Mucosa of rectum (tissue), 2 donors: ENCODE results near the gene SLC4A2.

Experiments
- H3K27ac ChIP-seq, 2 donors: one replicate each; pipeline ENCODE4 v1.7.0; 2013; ENCODE audit warnings: inconsistent platforms in 2 of 2, low read depth in 2 of 2, low read length in 2 of 2
- H3K27me3 ChIP-seq, 2 donors: one replicate each; pipeline ENCODE4 v1.7.0; 2013; ENCODE audit warnings: low read length in 2 of 2; ENCODE audit not compliant: control insufficient read depth in 2 of 2, insufficient read depth in 2 of 2
- H3K36me3 ChIP-seq, 2 donors: one replicate each; pipeline ENCODE4 v1.7.0; 2013; ENCODE audit warnings: low read length in 2 of 2; ENCODE audit not compliant: control insufficient read depth in 2 of 2, insufficient read depth in 2 of 2
- H3K4me1 ChIP-seq, 2 donors: one replicate each; pipeline ENCODE4 v1.7.0; 2013; ENCODE audit warnings: low read length in 2 of 2, mild to moderate bottlenecking in 1 of 2; ENCODE audit not compliant: control insufficient read depth in 2 of 2, insufficient read depth in 2 of 2
- H3K4me3 ChIP-seq, 2 donors: one replicate each; pipeline ENCODE4 v1.7.0; 2013; ENCODE audit warnings: low read length in 2 of 2
- H3K9ac ChIP-seq, 2 donors: one replicate each; pipeline ENCODE4 v1.7.0; 2013; ENCODE audit warnings: low read length in 2 of 2, low read depth in 1 of 2, mild to moderate bottlenecking in 1 of 2
- H3K9me3 ChIP-seq, 2 donors: one replicate each; pipeline ENCODE4 v1.7.0; 2013; ENCODE audit warnings: low read length in 2 of 2; ENCODE audit not compliant: control insufficient read depth in 2 of 2
- donor health status: healthy.
- donor health status: Normal muscosa, but diverticular disease.

SLC4A2 gene

DNA sequence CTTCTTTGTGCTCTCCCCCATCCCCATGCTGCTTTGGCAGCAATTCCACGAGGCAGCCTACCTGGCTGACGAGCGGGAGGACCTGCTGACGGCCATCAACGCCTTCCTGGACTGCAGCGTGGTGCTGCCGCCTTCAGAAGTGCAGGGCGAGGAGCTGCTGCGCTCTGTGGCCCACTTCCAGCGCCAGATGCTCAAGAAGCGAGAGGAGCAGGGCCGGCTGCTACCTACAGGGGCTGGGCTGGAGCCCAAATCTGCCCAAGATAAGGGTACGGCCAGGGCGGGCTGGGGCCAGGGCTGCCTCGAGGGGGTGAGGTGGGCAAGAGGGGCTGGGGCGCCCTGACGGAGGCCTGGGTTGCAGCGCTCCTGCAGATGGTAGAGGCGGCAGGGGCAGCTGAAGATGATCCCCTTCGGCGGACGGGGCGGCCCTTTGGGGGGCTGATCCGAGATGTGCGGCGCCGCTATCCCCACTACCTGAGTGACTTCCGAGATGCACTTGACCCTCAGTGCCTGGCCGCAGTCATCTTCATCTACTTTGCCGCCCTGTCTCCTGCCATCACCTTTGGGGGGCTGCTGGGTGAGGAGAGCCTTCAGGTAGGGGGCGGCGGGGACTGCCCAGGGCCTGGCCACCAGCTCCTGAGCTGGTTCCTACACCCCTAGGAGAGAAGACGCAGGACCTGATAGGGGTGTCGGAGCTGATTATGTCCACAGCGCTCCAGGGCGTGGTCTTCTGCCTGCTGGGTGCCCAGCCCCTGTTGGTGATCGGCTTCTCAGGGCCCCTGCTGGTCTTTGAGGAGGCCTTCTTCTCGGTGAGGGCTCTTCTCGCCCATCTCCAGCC is 11.9 kb downstream of the SLC4A2 start:
- no peaks in the 10 kb centered on the region for H3K4me1 ChIP-seq
- no peak overlapping the region for H3K4me3 ChIP-seq
- no peaks in the 10 kb centered on the region for H3K9me3 ChIP-seq
- no peak overlapping the region for H3K27ac ChIP-seq
- no peak overlapping the region for H3K9ac ChIP-seq
- peaks cover 58 to 64% of the 10 kb centered on the region in 2 donors for H3K36me3 ChIP-seq
- no peaks in the 10 kb centered on the region for H3K27me3 ChIP-seq

DNA sequence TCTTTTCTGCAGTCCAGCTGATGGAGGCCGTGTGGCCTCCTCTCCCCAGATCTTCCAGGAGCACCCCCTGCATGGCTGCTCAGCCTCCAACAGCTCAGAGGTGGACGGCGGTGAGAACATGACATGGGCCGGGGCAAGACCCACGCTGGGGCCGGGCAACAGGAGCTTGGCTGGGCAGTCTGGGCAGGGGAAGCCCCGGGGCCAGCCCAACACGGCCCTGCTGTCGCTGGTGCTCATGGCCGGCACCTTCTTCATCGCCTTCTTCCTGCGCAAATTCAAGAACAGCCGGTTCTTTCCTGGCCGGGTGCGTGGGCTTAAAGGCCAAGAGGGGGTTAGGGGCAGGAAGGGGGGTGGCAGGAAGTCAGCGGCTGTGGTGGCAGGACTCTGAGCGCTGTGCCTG is 14.6 kb downstream of the SLC4A2 start:
- Histone ChIP-seq H3K4me1 (peaks cover 8 to 11% of the 10 kb centered on the region in 2 donors), H3K9ac (no peak overlapping the region), H3K36me3 (peaks cover 43 to 52% of the 10 kb centered on the region in 2 donors), H3K9me3 (no peaks in the 10 kb centered on the region), H3K27me3 (no peaks in the 10 kb centered on the region), H3K27ac (no peak overlapping the region), H3K4me3 (no peak overlapping the region)

DNA sequence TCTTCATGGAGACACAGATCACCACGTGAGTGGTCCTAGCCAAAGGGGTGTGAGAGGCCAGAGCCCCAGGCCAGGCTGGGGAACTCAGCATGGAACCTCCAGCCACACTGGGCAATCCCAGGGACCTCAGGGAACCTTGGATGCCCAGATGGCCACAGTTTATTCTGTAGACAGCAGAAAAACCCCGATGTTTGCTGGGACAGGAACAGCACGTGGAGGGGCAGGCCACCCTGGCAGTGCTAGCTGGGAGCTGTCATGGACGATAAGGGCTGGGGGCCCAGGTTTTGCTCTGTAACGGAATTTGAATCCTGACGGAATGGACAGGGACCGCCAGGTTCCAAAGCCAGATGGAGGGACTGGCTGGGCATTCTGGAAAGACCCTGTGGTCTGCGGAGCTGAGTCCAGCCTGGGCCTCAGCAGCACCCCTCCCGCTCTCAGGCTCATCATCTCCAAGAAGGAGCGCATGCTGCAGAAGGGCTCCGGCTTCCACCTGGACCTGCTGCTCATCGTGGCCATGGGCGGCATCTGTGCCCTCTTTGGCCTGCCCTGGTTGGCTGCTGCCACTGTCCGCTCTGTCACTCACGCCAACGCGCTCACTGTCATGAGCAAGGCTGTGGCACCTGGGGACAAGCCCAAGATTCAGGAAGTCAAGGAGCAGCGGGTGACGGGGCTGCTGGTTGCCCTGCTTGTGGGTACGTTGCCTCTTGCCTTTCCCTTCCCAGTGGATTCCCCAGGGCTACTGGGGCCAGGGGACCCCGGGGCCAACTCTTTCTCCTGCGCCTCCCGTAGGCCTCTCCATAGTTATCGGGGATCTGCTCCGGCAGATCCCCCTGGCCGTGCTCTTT is 15.7 kb downstream of the SLC4A2 start:
- no peaks in the 10 kb centered on the region for H3K9me3 ChIP-seq
- no peak overlapping the region for H3K9ac ChIP-seq
- H3K27me3 ChIP-seq: no peaks in the 10 kb centered on the region
- H3K4me1 ChIP-seq: peaks cover 18 to 21% of the 10 kb centered on the region in 2 donors
- H3K36me3 ChIP-seq: peaks cover 35 to 41% of the 10 kb centered on the region in 2 donors
- no peak overlapping the region for H3K27ac ChIP-seq
- H3K4me3 ChIP-seq: no peak overlapping the region

DNA sequence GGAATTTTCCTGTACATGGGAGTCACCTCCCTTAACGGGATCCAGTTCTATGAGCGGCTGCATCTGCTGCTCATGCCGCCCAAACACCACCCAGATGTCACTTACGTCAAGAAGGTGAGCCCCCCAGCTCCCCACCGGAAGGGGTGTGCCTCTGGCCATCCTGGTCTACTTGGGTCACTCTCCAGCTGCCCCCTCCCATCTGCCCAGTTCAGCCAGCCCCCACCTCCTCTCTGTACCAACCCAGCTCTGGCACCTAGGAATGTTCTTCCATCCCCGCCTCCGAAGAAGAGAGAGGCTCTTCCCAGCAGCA is 16.2 kb downstream of the SLC4A2 start:
- Histone ChIP-seq H3K9me3 (no peaks in the 10 kb centered on the region), H3K27ac (no peak overlapping the region), H3K27me3 (no peaks in the 10 kb centered on the region), H3K4me3 (no peak overlapping the region), H3K9ac (no peak overlapping the region), H3K36me3 (peaks cover 29 to 35% of the 10 kb centered on the region in 2 donors), H3K4me1 (peaks cover 19 to 23% of the 10 kb centered on the region in 2 donors)

DNA sequence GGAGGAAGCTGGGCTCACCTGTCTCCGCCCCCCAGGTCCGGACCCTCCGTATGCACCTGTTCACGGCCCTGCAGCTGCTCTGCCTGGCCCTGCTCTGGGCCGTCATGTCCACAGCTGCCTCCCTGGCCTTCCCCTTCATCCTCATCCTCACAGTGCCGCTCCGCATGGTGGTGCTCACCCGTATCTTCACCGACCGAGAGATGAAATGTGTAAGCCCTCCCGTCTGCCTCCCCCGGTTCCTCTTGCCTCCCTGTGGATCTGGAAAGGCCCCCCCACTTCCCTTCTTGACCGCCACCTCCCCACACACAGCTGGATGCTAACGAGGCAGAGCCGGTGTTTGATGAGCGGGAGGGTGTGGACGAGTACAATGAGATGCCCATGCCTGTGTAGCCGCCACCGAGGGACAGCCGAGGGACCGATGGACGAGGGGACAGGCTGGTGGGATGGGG is 16.6 kb downstream of the SLC4A2 start:
- Histone ChIP-seq H3K9me3 (no peaks in the 10 kb centered on the region), H3K27ac (no peak overlapping the region), H3K4me1 (peaks cover 19 to 25% of the 10 kb centered on the region in 2 donors), H3K27me3 (no peaks in the 10 kb centered on the region), H3K9ac (no peak overlapping the region), H3K4me3 (no peak overlapping the region), H3K36me3 (peaks cover 25 to 31% of the 10 kb centered on the region in 2 donors)

DNA sequence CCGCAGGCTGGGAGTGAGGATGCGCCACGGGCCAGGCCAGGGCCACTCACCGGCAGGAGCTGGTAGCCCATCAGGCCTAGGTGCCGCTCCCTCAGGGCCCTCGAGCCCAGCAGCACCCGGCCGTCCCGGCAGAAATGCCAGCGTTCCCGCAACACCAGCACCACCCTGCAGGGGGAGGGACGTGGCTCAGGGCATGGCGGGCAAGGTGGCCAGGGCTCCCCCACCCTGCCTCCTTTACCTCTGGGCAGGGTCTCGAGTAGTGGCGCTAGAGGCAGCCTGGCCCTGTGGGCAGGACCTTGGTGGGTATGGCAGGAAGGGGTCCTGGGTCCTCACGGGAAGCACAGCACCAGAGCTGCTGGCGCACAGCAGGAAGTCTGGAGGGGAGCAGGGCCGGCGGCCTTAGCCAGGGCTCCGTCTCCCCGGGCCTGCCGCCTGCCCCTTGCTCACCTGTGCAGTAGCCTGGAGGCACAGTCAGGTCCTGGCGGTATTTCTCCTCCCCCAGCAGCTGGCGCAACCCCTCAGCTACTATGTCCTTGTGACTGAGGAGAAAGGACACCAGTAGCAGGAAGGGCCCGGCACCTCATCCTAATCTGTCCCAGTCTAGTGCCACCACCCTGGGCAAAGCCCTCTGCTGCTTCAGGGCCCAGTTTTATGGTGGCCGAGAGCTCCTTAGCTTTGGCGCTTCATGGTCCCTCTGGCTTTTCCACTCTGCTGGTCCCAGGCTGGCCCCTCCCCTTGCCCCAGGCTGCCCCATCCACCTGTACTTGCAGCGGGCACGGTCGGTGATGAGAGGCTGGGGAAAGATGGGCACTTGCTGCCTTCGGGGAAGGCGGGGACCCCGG is 17.7 kb downstream of the SLC4A2 start:
- Histone ChIP-seq H3K9ac (no peak overlapping the region), H3K27ac (no peak overlapping the region)

DNA sequence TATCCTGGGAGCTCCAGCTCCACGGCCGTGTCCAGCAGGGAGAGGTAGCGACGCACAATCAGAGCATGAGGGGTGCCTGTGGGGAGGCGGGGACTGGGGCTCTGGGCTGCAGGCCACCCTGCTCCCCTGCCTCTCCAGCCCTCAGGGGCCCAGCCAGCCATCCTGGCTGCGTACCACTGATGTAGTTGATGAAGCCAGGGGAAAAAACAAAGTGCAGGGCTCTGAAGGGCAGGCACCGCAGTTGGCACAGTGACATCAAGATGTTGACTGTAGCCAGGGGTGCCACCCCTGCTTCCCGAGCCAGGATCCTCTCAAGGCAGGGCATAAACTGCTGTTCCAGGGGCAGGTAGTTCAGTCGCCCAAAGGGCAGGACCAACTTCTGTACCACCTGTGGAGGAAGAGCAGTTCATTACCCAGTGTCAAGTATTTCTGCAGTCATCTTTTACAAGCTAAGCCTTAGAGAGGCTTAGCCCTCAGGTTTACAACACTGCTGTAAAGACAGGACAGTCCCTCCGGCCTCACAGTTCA is 18.4 kb downstream of the SLC4A2 start:
- Histone ChIP-seq H3K9me3 (no peaks in the 10 kb centered on the region), H3K9ac (no peak overlapping the region), H3K4me3 (no peak overlapping the region), H3K27ac (no peak overlapping the region), H3K4me1 (peaks cover 35 to 42% of the 10 kb centered on the region in 2 donors), H3K27me3 (no peaks in the 10 kb centered on the region), H3K36me3 (peaks cover 19 to 22% of the 10 kb centered on the region in 2 donors)

More for the DNA sequence above, 17.7 kb downstream of the SLC4A2 start:
- Histone ChIP-seq H3K27me3 (no peaks in the 10 kb centered on the region), H3K4me1 (peaks cover 29 to 35% of the 10 kb centered on the region in 2 donors), H3K4me3 (no peak overlapping the region), H3K9me3 (no peaks in the 10 kb centered on the region), H3K36me3 (peaks cover 19 to 24% of the 10 kb centered on the region in 2 donors)

DNA sequence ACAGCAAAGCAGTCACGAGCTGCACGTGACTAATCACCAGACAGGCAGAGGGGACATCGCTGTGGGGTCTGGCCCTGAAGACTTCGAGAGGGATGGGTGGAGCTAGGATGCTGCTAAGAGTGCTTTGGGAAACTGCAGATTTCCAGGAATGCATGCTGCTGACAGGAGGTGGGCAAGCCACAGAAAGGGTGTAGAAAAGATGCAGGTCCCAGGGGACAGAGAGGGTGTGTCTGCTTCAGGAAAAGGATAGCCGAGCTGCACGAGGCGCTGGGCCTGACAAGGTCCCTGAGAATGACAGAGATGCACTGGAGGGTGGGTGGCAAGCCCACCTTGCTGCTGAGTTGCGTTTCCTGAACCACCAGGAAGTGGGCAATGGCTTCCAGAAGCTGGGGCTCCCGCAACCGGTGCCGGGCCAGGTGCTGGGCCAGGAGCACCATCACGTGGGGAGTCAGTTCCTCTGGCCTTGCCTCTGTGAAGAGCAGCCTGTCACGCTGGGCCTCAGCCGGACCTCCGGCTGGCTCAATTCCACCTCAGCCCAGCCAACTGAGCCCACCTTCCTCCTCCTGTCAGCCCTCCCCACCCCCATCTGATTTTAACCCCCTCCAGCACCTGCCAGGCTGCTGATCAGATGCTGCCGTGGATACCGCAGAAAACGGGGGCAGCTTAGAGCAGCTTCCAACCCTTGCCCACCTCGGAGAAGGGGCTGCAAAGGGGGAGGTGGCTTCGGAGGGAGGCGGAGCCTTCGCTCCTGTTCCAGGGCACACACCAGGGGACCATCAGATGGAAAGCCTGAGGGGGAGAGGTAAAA is 19.0 kb downstream of the SLC4A2 start:
- H3K9ac ChIP-seq: no peak overlapping the region

More for the DNA sequence above, 19.0 kb downstream of the SLC4A2 start:
- Histone ChIP-seq H3K9me3 (no peaks in the 10 kb centered on the region), H3K27ac (no peak overlapping the region), H3K4me1 (peaks cover 35 to 43% of the 10 kb centered on the region in 2 donors), H3K4me3 (no peak overlapping the region), H3K36me3 (peaks cover 19 to 22% of the 10 kb centered on the region in 2 donors), H3K27me3 (no peaks in the 10 kb centered on the region)
